Measurements from ENCODE around the gene MYRIP. TPM values are rescaled to one million over a fixed set of nuclear protein-coding genes. Genes with fewer than 3 reads are reported as not detected.

Gene MYRIP
- total RNA-seq, 2 donors from 2014 or later = 6.3 to 8.7 TPM

- intact Hi-C loops (cut with DNase I) = loop anchor here (2.0 kb wide), 1 partner anchor 127 kb away; no protein-coding TSS in a partner anchor
- no peaks in the 10 kb centered on the region for H3K36me3 ChIP-seq
- H3K9ac ChIP-seq (ENCODE audit: low read depth in 2 of 2, low read length in 2 of 2) = no peak overlapping the region
- DNase-seq = peak; percentile 54
- no peaks in the 10 kb centered on the region for H3K27me3 ChIP-seq
- no peak overlapping the region for H3K27ac ChIP-seq
- no peaks in the 10 kb centered on the region for H3K4me1 ChIP-seq
- H3K9me3 ChIP-seq = no peaks in the 10 kb centered on the region
- TF ChIP-seq CTCF (IDR thresholded peaks at IDR 0.05) = peak; percentile 95
- no peak overlapping the region for H3K4me3 ChIP-seq
These were observed 382.5 kb downstream of the MYRIP start for GRCh38 chr3:40191850-40192448.

GRCh38 chr3:40192628-40193027, 383.2 kb downstream of the MYRIP start:
- no peak for DNase-seq
- no peaks in the 10 kb centered on the region for H3K27me3 ChIP-seq
- H3K9me3 ChIP-seq = no peaks in the 10 kb centered on the region
- no peak overlapping the region for H3K27ac ChIP-seq
- intact Hi-C loops (cut with DNase I) = no loop called here
- H3K4me1 ChIP-seq = no peaks in the 10 kb centered on the region
- no peaks in the 10 kb centered on the region for H3K36me3 ChIP-seq
- H3K9ac ChIP-seq (ENCODE audit: low read depth in 2 of 2, low read length in 2 of 2) = no peak overlapping the region
- no peak overlapping the region for H3K4me3 ChIP-seq
- no peak for TF ChIP-seq CTCF (IDR thresholded peaks at IDR 0.05)

- DNase-seq = no peak
- TF ChIP-seq CTCF (IDR thresholded peaks at IDR 0.05) = no peak
- H3K27ac ChIP-seq = no peak overlapping the region
- intact Hi-C loops (cut with DNase I) = no loop called here
- H3K4me1 ChIP-seq = no peaks in the 10 kb centered on the region
- no peaks in the 10 kb centered on the region for H3K27me3 ChIP-seq
- H3K9me3 ChIP-seq = no peaks in the 10 kb centered on the region
- H3K36me3 ChIP-seq = no peaks in the 10 kb centered on the region
- no peak overlapping the region for H3K4me3 ChIP-seq
- no peak overlapping the region for H3K9ac ChIP-seq (ENCODE audit: low read depth in 2 of 2, low read length in 2 of 2)
These were observed 387.6 kb downstream of the MYRIP start for GRCh38 chr3:40196966-40197365.

- DNase-seq = no peak
- Histone ChIP-seq H3K27ac (no peak overlapping the region), H3K9me3 (no peaks in the 10 kb centered on the region), H3K27me3 (no peaks in the 10 kb centered on the region), H3K36me3 (no peaks in the 10 kb centered on the region), H3K4me1 (no peaks in the 10 kb centered on the region), H3K4me3 (no peak overlapping the region), H3K9ac (ENCODE audit: low read depth in 2 of 2, low read length in 2 of 2) (no peak overlapping the region)
- no peak for TF ChIP-seq CTCF (IDR thresholded peaks at IDR 0.05)
- intact Hi-C loops (cut with DNase I) = no loop called here
These were observed 391.4 kb downstream of the MYRIP start for GRCh38 chr3:40200692-40201316.

- Histone ChIP-seq H3K36me3 (no peaks in the 10 kb centered on the region), H3K9ac (ENCODE audit: low read depth in 2 of 2, low read length in 2 of 2) (no peak overlapping the region), H3K27me3 (no peaks in the 10 kb centered on the region), H3K27ac (no peak overlapping the region), H3K4me1 (no peaks in the 10 kb centered on the region), H3K4me3 (no peak overlapping the region), H3K9me3 (no peaks in the 10 kb centered on the region)
- intact Hi-C loops (cut with DNase I) = no loop called here
- no peak for DNase-seq
- TF ChIP-seq CTCF (IDR thresholded peaks at IDR 0.05) = no peak
These were observed 392.4 kb downstream of the MYRIP start for GRCh38 chr3:40201770-40202169.
